Stimulated activated CD4-positive, alpha-beta T cell treated with anti-CD3 and anti-CD28 coated beads, TNF-alpha, amount 100 ng/mL, for 1 hour (primary cell): ENCODE data around the gene USF1.
"Not testable (repeated sequence)": the region's sequence is repeated elsewhere in the genome, so short reads cannot be mapped to it uniquely, and the experiment has no call there.

ENCODE experiments used
- DNase-seq, 3 donors: peaks; one replicate each; pipeline ENCODE4 v3.0.0-alpha.2; 2020; ENCODE audit warnings: low read depth in 3 of 3, low spot score in 1 of 3

The USF1 gene

GRCh38 chr1:161079436-161080110, 33.8 kb upstream of the USF1 start:
- no peak for DNase-seq

- DNase-seq: no peak
Measured at GRCh38 chr1:161077426-161077825, 31.6 kb upstream of the USF1 start.

GRCh38 chr1:161076410-161076809, 30.6 kb upstream of the USF1 start:
- no peak for DNase-seq

- no peak for DNase-seq
Measured at GRCh38 chr1:161074676-161075368, 29.0 kb upstream of the USF1 start.

- DNase-seq: no peak
Measured at GRCh38 chr1:161073474-161074121, 27.8 kb upstream of the USF1 start.

GRCh38 chr1:161072751-161073449, 27.1 kb upstream of the USF1 start:
- no peak for DNase-seq

GRCh38 chr1:161071886-161072371, 26.2 kb upstream of the USF1 start:
- DNase-seq: no peak

GRCh38 chr1:161070761-161071160, 25.0 kb upstream of the USF1 start:
- DNase-seq: no peak

- DNase-seq: peak; percentile 46 to 64 (median 62)
Measured at GRCh38 chr1:161069731-161070270, 24.0 kb upstream of the USF1 start, which contains the start of gene ARHGAP30. Gene ARHGAP30, minus strand, starts transcription at chr1:161069891. Its CDS starts 267 bp downstream, at chr1:161069624.

GRCh38 chr1:161069241-161069640, 23.5 kb upstream of the USF1 start:
- DNase-seq: no peak

GRCh38 chr1:161068306-161069234, 22.8 kb upstream of the USF1 start:
- peak; percentile 51 to 64 (median 60) for DNase-seq

GRCh38 chr1:161066694-161067093, 20.9 kb upstream of the USF1 start:
- DNase-seq: no peak

GRCh38 chr1:161065681-161066080, 19.9 kb upstream of the USF1 start:
- not testable (repeated sequence) for DNase-seq

- DNase-seq: not testable (repeated sequence)
Measured at GRCh38 chr1:161063936-161064335, 18.2 kb upstream of the USF1 start.

- no peak for DNase-seq
Measured at GRCh38 chr1:161061419-161061818, 15.6 kb upstream of the USF1 start.

GRCh38 chr1:161059293-161059692, 13.5 kb upstream of the USF1 start:
- no peak for DNase-seq

GRCh38 chr1:161054805-161055204, 9.0 kb upstream of the USF1 start:
- no peak for DNase-seq

- DNase-seq: no peak
Measured at GRCh38 chr1:161054232-161054631, 8.5 kb upstream of the USF1 start.

- DNase-seq: no peak
Measured at GRCh38 chr1:161052899-161053298, 7.1 kb upstream of the USF1 start.

- no peak for DNase-seq
Measured at GRCh38 chr1:161051219-161051618, 5.4 kb upstream of the USF1 start.
